Right forelimb (tissue), 1 donor: ENCODE results near the gene AHI1.

Source experiments
- DNase-seq: peaks from one replicate; pipeline ENCODE4 v3.0.0-alpha.2; 2018

Gene AHI1

DNA sequence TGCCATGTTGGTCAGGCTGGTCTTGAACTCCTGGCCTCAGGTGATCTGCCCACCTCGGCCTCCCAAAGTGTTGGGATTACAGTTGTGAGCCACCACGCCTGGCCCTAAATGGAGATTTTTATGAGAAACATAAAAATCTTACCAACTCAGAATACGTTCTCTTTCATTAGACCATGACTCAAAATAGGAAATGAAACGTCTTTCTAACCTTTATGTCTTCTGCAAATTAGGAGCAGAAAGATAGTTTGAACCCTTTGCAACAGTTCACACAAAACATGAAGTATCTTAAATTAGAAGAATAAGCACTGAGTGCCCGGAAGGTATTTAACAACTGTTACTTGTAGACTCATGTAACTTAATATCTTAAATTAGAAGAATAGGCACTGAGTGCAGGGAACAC is 48.3 kb downstream of the AHI1 start:
- DNase-seq: no peak

DNA sequence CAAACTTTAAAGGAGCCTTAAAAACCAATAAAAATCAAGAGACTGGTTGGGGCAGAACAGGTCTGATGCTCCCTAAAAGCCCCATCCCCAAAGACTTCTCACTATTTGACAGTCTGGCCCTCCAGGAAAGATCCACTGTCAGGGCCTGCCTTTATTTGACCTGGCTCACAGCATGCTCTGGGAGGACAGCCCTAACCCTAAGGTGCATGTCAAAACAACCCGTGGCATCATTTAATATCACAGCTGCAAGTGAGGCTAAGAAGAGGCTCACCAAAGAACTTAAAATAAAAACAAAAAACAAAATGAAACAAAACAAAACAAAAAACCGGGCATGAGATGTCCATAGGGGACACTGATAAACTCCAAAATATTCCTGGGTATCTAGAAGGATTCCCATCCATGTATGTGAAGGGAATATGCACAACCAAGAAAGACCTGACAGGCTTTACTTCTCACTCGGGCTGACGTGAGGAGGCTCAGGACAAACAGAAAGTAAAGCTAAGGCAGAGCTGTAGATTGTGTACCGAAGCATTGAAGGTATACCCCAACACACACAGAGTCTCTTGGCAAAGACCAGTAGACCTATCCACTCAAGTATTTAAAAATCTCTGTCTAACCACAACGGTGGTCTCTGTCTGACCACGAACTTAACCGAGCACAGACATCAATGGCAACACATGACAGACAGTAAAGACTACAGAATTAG is 57.3 kb downstream of the AHI1 start:
- no peak for DNase-seq

DNA sequence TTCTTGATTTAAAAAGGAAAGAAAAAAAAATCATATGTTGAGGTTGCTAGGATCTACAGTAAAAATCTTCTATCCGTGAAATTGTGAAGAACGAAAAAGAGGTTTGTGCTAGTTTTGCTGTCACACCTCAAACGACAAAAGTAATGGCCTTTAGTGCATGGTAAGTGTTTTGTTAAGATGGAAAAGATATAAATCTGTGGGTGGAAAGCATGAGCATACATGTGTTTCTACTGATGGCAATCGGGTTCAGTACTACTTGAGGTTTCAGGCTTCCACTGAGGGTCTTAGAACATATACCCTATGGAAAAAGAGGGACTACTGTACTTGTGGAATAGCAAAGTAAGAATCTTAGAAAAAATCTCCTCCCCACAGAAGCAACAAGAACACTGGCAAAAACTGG is 58.0 kb downstream of the AHI1 start:
- DNase-seq: no peak

- DNase-seq: no peak
Measured at GRCh38 chr6:135438907-135439535, 58.5 kb downstream of the AHI1 start.

- DNase-seq: no peak
Measured at GRCh38 chr6:135434991-135435390, 62.5 kb downstream of the AHI1 start.

DNA sequence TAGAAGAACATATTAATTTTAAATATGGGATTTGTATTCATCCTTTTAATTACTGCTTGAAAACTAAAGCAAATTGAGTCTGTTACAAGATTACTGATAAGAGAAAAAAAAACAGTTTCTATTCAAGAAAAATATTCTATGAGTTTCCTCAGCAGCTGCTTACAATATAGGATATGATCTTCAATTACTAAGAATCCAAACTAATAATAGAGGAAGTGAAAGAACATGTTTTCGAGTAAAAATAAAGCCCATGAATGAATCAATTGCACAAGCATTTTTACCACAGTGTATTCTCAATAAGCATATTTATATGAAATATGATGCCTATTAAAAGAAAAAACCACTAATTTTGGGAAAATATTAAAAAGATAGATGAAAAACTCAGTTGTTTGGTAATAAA is 63.4 kb downstream of the AHI1 start:
- DNase-seq: no peak

DNA sequence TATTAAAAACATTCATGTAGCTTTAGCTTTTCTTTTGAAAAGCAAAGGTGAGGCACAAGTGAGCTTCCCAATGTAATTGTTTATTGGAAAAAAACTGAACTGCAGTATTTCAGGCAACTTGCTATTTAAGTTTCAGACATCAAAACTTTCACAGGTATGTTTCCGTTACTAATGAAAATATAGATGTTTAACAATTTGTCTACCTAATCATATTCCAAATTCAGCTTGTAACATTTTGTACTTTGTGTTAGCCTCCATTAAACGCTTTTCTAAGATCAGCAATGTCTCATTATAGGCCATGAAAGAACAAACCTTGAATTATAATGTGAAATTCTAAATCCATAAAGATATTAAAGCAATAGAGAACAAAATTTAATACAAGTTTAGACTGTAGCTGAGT is 69.5 kb downstream of the AHI1 start:
- no peak for DNase-seq

- DNase-seq: no peak
Measured at GRCh38 chr6:135426833-135427232, 70.7 kb downstream of the AHI1 start.

GRCh38 chr6:135424385-135424784 is 73.2 kb downstream of the AHI1 start:
- no peak for DNase-seq

DNA sequence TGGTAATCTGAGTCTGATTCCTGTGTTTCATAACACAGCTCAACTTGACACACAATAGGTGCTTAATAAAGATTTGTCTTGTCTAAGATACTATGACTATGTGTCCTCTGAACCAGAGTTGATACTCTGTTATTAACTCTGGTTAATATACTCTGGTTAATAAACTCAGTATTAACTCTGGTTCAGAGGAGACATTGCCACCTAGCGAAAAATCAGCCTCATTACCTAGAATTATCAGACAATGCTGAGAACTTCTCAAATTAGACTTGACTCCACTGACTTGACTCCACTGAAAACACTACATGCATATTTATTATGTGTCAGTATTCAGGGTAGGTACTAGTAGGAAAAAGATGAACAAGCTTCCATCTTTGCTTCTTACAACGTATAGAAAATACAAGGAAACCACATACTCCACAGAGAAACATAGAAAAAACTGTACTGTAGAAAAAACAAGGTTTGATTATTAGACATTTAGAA is 73.9 kb downstream of the AHI1 start:
- no peak for DNase-seq

DNA sequence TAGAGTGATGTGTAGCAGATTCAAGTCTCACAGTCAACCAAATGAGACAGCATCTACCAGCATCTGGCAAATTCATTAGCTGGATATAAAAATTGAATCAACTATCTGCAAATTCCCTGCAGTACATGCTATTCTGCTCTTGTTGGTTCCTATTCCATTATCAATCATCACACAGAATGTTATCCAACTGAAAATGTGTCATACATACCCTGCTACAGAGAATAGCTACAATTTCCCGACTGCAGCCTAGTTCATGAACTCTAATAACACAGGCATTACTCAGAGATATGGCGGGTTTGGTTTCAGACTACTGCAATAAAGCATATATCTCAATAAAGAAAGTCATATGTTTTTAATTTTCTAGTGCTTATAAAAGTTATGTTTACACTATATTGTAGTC is 78.4 kb downstream of the AHI1 start:
- DNase-seq: no peak

DNA sequence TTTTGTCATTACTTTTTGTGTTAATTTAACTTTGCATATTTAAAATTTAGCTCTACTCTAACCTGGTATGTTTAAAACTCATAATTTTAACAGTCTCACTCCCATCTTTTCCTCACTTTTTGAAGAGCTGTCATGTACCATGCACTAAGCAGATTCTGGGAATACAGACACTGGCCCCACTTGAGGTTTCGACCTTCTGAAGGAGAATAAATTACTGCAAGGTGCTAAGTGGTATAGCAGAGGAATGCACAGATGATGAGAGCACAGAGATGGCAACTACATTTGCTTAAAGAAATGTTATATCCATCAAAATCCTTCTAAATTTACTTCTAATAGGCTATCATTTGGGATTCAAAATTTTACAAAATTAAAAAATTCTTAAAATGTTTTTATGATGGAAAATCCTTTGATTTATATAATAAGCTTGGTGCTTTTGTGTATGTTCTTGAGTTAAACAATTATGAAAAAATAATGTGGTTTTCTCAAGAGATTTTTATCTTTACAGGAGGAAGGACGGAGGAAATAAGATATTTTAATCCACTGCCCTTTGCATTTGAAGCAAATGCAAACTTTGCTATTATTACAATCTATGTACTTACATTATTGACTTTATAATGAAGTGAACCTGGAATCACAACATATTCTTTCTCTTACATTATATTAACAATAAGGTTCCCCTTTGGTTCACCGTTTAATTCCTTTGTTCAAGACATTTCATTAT is 79.3 kb downstream of the AHI1 start:
- DNase-seq: no peak

DNA sequence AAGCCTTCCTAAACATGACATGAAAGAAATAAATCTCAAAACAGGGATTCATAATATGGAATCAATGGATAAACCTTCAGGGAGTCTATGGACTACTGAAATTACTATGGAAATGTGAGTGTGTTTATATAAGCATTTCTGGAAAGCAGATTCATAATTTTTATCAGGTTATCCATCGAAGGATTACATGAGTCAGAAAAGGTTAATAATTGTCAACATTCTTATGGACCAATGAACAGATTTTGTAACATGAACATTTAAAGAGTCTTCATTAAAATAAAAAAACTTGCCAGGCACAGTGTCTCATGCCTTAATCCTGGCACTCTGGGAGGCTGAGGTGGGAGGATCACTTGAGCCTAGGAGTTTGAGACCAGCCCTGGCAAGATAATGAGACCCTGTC is 84.8 kb downstream of the AHI1 start:
- DNase-seq: no peak

DNA sequence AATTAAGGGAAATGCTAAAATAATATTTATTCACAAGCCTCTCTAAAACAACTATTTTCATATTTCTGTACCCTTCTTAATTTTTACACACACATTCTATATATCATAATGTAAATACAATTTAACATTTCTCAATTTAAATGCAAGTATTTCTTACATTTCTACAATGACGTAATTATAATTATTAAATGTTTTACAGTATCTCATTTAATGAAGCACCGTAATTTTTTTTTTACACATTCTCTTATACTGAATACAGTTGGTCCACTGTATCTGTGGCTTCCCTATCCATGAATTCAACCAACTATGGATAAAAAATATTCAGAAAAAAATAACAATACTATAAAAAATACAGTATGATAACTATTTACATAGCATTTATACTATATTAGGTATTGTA is 85.7 kb downstream of the AHI1 start:
- no peak for DNase-seq

DNA sequence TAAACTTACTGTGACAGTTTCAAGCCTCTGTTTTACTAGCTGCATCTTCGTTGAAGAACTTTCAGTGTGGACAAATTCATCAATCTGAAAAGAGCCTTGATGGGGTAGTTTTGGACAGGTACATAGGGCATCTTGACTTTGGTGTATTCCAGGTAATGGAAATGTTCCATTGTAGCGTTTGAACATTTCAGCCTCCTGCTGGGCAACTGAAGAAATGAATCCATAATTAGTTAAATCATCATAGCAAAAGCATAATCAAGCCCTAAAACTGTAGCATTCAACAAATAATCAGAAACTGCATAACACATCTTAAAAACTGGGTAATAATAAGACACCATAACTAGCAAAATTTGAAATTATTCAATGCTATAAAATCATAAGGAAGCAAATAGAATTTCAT is 86.2 kb downstream of the AHI1 start:
- DNase-seq: no peak

DNA sequence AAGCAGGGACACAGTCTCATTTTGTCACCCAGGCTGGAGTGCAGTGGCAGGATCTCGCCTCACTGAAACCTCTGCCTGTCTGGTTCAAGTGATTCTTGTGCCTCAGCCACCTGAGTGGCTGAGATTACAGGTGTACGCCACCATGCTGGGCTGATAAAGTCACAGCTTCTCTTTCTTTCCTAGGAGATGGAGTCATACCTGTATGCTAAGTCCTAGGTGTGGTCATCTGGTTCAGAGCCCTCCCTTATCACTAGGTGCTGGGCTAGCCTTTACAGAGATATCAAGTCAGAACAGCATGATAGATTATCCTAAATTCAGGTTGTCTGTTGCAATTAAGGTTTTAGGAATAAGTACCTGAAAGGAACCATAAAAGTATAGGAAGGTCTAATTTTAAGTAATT is 86.7 kb downstream of the AHI1 start:
- DNase-seq: no peak

- DNase-seq: no peak
Measured at GRCh38 chr6:135403584-135403983, 94.0 kb downstream of the AHI1 start.

GRCh38 chr6:135402311-135402710 is 95.2 kb downstream of the AHI1 start:
- no peak for DNase-seq

GRCh38 chr6:135397172-135397952 is 100.2 kb downstream of the AHI1 start:
- no peak for DNase-seq

DNA sequence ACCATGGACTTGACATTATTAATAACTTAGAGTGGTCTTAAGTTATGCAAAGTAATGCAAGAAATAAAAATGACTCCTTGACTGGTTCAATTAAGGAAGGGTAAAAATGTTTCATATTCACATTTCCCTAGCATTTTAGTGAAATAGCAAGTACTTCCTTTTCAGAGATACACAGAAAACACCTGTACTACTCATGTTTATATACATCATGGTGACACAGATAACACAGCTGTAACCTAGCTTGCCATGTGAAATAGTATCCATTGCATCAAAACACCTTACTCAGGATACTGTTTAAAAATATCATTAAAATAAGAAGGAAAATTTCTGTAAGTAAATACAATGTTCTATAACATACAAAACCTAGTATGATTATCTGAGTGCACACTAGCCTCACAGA is 102.4 kb downstream of the AHI1 start:
- DNase-seq: no peak

DNA sequence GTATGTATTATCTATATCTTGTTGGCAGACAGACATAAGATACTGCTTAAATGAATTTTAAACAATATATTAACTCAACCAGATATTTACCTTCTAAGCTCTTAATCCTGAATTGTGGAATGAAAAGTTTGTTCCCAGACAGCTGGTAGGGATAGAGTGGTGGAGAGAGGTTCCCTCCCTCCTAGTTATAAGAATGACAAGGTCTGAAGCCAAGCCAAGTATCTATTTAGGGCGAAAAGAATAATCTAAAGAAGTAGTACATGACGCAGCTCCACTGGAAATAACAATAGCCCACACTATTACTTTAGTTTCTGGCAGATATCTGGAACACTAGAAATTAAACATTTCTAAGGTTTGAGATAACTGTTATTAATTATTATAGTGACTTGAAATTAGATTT is 104.3 kb downstream of the AHI1 start:
- no peak for DNase-seq

DNA sequence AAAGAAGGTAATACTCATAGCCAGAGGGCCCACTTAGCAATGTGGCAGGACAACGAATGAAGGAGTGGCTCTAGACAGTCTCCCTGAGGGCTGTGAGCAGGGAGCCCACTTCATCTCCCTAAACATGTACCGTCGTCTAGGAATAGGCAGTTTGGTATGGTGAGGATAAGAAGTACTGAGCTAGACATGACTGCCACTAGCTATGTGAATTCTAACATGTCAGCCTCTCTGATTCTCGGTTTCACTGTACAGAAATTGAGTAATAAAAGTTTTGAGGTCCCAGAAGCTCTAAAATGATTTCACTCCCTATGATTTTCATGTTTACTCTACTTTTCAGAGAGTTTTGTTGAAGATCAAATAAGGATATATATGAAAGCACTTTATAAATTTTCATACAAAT is 107.1 kb downstream of the AHI1 start:
- DNase-seq: no peak

- DNase-seq: no peak
Measured at GRCh38 chr6:135385299-135385698, 112.2 kb downstream of the AHI1 start.
